ENCODE measurements around the gene CRK.
"Not testable (repeated sequence)": the region's sequence is repeated elsewhere in the genome, so short reads cannot be mapped to it uniquely, and the experiment has no call there.

The CRK gene

DNA sequence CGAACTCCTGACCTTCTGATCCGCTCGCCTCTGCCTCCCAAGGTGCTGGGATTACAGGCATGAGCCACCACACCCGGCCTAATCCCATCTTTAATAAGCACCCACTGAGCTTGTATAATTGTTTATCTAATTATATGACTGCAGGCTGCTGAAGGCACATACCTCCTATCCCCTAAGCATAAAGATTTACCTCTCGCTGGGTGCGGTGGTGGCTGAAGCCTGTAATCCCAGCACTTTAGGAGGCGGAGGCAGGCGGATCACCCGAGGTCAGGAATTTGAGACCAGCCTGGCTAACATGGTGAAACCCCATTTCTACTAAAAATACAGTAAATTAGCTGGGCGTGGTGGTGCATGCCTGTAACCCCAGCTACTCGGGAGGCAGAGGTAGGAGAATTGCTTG is 35.9 kb downstream of the CRK start:
- DNase-seq, result no peak

- not testable (repeated sequence) for DNase-seq
Observed at GRCh38 chr17:1418476-1418875, 37.6 kb downstream of the CRK start.

DNA sequence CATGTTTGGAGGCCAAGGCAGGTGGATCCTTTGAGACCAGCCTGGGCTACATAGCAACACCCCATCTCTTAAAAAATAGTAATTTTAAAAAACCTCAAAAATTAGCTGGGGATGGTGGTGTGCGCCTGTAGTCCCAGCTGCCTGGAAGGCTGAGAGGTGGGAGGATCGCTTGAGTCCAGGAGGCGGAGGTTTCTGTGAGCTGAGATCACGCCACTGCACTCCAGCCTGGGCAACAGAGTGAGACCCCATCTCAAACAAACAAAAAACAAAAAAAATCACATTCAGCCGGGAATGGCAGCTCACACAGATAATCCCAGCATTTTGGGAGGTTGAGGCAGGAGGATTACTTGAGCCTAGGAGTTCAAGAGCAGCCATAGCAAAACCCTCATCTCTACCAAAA is 39.6 kb downstream of the CRK start:
- DNase-seq, result no peak

GRCh38 chr17:1414634-1415033 is 41.4 kb downstream of the CRK start:
- no peak for DNase-seq

- DNase-seq, result no peak
Observed at GRCh38 chr17:1414001-1414574, 41.9 kb downstream of the CRK start.

DNA sequence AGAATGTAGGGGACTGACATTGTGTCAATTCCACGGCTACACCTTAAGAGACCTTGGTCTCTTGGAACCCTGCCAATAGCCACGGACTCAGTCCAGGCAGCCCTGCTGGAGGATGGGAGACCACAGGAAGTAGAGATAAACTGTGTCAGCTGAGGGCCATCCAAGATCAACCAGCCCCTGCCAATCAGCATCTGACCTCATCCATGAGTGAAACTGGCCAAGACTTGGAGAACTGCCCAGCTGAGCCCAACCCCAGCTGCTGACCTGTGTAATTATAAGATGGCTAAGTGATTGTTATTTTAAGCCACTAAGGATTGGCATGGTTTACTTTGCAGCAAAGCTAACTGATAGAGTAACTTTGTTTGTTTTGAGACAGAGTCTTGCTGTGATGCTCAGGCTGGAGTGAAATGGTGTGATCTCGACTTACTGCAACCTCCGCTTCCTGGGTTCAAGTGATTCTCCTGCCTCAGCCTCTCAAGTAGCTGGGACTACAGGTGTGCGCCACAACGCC is 42.7 kb downstream of the CRK start:
- DNase-seq, result no peak

GRCh38 chr17:1412185-1413110 is 43.6 kb downstream of the CRK start:
- DNase-seq, result no peak

DNA sequence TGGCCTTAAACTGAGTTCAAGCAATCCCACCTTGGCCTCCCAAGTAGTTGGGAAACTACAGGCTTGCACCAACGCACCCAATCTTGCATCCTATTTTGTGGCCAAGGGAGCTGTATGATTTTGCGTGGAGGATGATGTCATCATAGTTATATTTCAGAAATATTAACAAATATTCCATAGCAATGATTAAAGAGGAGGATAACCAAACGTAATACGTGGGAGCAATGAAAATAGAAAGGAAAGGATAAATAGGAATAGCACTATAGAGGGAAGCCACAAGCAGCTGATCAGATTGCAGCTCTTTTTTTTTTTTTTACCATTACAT is 53.8 kb downstream of the CRK start:
- DNase-seq, result no peak

DNA sequence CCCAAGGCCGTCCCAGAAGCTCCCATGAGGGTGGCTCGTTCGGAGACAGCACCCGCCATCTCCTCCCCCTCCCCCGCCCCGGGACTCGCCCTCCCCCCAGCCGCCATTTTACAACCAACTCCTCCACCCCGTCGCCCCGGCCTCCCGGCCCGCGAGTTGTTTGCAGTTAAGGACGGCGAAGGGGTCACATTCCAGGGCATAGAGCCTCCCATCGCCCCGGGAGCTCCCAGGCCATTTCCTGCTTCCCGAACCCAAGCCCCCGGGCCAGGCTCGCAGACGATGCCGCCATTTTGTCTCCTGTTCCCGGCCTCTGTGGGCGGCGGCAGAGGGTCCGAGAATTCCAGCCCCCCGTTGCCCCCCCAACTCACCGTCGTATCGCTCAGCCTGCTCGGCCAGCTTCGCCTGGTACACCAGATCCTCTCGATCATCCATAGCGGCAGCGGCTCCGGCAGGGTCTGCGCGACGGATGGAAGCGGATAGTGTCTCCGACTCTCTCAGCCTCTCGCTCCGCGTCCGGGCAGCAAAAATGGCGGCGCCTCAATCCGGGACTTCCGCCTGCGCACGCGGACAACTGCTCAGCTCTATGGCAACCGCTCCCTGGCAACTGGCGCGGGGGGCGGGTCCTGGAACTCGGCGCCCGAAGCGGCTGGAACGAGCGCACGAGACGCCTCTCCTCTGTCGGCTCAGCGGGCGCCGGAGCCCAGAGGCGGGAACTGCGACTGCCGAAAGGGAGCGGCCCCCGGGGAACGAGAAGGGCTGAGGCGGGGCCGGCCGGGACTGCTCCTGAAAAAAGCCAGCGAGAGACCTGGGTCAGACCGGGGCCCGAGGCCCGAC is 56.1 kb downstream of the CRK start, which contains the start of gene YWHAE:
Gene YWHAE, minus strand, starts transcription at position 544 of the 834 bp plus-strand sequence. Its CDS starts 112 bp downstream, at position 432.
- peak; percentile 98 for DNase-seq

DNA sequence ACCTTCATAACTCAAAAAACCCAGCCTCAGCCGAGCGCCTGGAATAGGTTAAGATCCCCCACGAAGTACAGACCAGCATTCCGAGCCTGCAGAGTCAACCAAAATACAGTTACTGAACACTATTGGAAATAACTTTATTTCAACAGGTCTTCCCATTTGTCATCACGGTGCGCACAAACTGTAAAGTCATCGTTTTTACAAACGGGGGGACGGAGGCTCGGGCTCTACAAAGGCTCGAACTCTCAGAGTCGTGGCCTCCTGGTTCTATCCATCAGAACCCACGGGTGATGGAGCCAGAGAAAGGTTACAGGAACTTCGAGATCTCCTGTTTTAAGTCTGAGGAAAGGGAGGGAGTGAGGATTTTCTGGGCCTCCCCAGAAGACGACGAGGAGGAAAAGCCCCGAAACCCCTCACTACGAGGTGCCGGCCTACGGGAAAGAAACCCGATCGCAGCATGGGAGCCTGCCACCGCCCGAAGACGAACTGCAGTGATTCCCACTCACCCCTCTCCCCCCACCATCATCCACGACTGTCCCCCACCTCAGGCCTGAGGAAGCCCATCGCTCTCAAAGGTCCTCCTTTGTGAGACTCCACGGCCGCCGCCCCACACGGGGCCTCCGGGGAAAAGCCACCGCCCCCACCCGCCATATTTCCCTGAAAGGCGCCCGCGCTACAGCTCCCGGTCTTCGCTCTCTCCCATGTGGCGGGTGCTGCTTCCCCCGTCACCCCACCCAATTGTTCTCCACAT is 56.9 kb downstream of the CRK start:
- peak; percentile 49 for DNase-seq

- DNase-seq, result no peak
Observed at GRCh38 chr17:1398028-1398427, 58.0 kb downstream of the CRK start.

DNA sequence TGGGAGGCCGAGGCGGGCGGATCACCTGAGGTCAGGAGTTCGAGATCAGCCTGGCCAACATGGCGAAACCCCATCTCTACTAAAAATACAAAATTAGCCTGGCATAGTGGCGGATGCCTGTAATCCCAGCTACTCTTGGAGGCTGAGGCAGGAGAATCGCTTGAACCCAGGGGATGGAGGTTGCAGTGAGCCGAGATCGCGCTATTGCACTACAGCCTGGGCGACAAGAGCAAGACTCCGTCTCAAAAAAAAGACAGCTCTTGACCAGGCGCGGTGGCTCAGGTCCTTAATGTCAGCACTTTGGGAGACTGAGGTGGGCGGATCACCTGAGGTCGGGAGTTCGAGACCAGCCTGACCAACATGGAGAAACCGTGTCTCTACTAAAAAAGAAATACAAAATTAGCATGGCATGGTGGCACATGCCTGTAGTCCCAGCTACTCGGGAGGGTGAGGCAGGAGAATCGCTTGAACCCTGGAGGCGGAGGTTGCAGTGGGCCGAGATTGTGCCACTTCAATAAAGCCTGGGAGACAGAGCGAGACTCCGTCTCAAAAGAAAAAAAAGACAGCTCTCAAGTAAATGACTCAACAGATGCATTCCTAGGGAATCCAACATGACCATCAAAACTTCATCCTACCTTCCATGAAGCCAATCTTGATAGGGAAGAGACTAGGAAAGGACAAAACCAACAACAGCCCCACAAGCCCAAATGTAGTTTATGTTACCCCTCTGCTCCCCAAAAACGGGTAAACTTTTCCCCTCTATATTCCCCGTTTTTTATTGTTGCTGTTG is 60.0 kb downstream of the CRK start:
- not testable (repeated sequence) for DNase-seq

GRCh38 chr17:1391577-1391976 is 64.5 kb downstream of the CRK start:
- DNase-seq, result no peak

- no peak for DNase-seq
Observed at GRCh38 chr17:1390432-1391367, 65.3 kb downstream of the CRK start.

DNA sequence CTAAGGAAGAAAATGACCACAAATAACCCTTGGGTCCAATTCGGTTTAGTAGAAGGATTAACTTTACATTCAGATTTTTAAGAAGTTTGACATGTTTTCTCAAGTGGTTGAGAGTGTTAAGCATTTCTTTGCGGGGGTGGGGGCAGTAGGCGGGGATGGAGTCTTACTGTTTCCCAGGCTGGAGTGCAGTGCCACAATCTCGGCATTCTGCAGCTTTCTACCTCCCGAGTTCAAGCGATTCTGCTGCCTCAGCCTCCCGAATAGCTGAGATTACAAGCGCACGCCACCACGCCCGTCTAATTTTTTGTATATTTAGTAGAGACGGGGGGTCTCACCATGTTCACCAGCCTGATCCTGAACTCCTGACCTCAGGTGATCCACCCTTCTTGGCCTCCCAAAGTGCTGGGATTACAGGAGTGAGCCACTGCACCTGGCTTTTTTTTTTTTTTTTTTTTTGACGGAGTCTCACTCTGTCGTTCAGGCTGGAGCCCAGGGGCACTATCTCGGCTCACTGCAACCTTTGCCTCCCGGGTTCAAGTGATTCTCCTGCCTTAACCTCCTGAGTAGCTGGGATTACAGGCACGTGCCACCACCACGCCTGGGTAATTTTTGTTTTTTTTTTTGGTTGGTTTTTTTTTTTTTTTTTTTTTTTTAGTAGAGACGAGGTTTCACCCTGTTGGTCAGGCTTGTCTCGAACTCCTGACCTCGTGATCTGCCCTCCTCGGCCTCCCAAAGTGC is 68.4 kb downstream of the CRK start:
- not testable (repeated sequence) for DNase-seq

GRCh38 chr17:1386675-1387190 is 69.3 kb downstream of the CRK start:
- DNase-seq, result not testable (repeated sequence)

- no peak for DNase-seq
Observed at GRCh38 chr17:1386265-1386664, 69.8 kb downstream of the CRK start.

DNA sequence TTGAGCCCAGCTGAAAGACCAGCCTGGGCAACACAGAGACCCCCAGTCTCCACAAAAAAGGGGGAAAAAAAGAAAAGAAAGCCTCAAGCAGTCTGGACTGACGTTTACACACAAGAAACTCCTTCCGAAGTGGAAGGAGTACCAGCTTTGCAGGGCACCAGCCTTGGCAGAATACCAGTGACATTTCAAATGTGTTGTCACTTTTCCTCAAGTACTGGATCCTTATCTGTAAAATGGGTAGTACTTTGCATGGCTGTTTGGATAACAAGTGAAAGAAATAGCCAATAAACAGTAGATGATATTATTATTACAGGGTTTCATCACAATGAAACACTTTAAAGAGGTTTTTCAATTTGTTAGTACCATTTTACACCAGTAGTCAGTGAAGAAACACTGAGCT is 70.2 kb downstream of the CRK start:
- DNase-seq, result no peak

GRCh38 chr17:1384905-1385435 is 71.1 kb downstream of the CRK start:
- no peak for DNase-seq
